ENCODE data around the gene FBN3.

Gene FBN3

GRCh38 chr19:8075158-8076074 is 74.0 kb downstream of the FBN3 start:
- no peak overlapping the region for H3K4ac ChIP-seq (ENCODE audit: low read length)
- no peak overlapping the region for H3K4me2 ChIP-seq (ENCODE audit: insufficient read depth, low read length, poor library complexity, severe bottlenecking)
- no peak for DNase-seq (ENCODE audit: low spot score)
- peaks cover 0 to 4% of the 10 kb centered on the region in 2 donors for H3K4me1 ChIP-seq (ENCODE audit: control insufficient read depth in 2 of 2, insufficient read depth in 1 of 2, low read depth in 1 of 2, low read length in 2 of 2)
- WGBS, 2 donors (ENCODE audit: extremely low coverage in 2 of 2, insufficient read length in 2 of 2, insufficient replicate concordance in 1 of 2), result no CpG with 5 or more reads among the region's 13 CpGs
- no peak overlapping the region for H3K23ac ChIP-seq (ENCODE audit: low read depth, low read length, poor library complexity)
- no peaks in the 10 kb centered on the region for H3K79me1 ChIP-seq (ENCODE audit: low read depth, low read length)
- peaks cover 11 to 12% of the 10 kb centered on the region in 2 donors for H3K9me3 ChIP-seq (replicated peaks in 1 of 2; ENCODE audit: control insufficient read depth in 2 of 2, insufficient read depth in 1 of 2, low read depth in 1 of 2, low read length in 2 of 2)
- H3K27me3 ChIP-seq (ENCODE audit: control insufficient read depth in 3 of 3, insufficient read depth in 3 of 3, low read depth in 1 of 3, low read length in 3 of 3), result no peaks in the 10 kb centered on the region
- no peak overlapping the region for H2AK5ac ChIP-seq (ENCODE audit: low read depth, low read length)
- no peak overlapping the region for H3K14ac ChIP-seq (ENCODE audit: low read length)
- H2AFZ ChIP-seq (ENCODE audit: low read length), result no peak overlapping the region
- no peak overlapping the region for H3K9ac ChIP-seq (ENCODE audit: low read depth, low read length, poor library complexity)
- H3K4me3 ChIP-seq (ENCODE audit: low read length in 2 of 2), result peak overlapping the region in 1 of 2 donors; percentile 23
- H4K8ac ChIP-seq (ENCODE audit: low read depth, low read length), result no peak overlapping the region
- no peak overlapping the region for H2BK120ac ChIP-seq (ENCODE audit: low read depth, low read length)
- no peak overlapping the region for H2BK15ac ChIP-seq (ENCODE audit: low read length)
- no peak overlapping the region for H3K27ac ChIP-seq (replicated peaks; ENCODE audit: low read length)
- H3K36me3 ChIP-seq (replicated peaks in 1 of 2; ENCODE audit: control insufficient read depth in 2 of 2, insufficient read depth in 2 of 2, low read length in 2 of 2), result peaks cover 5 to 19% of the 10 kb centered on the region in 2 donors
- no peak overlapping the region for H3K18ac ChIP-seq (ENCODE audit: low read length)
- no peak overlapping the region for H2BK12ac ChIP-seq (ENCODE audit: low read length)
- no peak overlapping the region for H4K91ac ChIP-seq (ENCODE audit: low read depth, low read length, poor library complexity)
- H2BK5ac ChIP-seq (ENCODE audit: low read length), result no peak overlapping the region

GRCh38 chr19:8074501-8074900 is 74.9 kb downstream of the FBN3 start:
- H4K91ac ChIP-seq (ENCODE audit: low read depth, low read length, poor library complexity), result no peak overlapping the region
- H2BK120ac ChIP-seq (ENCODE audit: low read depth, low read length), result no peak overlapping the region
- H3K4ac ChIP-seq (ENCODE audit: low read length), result no peak overlapping the region
- no peak overlapping the region for H3K4me3 ChIP-seq (ENCODE audit: low read length in 2 of 2)
- H3K4me1 ChIP-seq (ENCODE audit: control insufficient read depth in 2 of 2, insufficient read depth in 1 of 2, low read depth in 1 of 2, low read length in 2 of 2), result peaks cover 0 to 4% of the 10 kb centered on the region in 2 donors
- no peak overlapping the region for H4K8ac ChIP-seq (ENCODE audit: low read depth, low read length)
- no peaks in the 10 kb centered on the region for H3K27me3 ChIP-seq (ENCODE audit: control insufficient read depth in 3 of 3, insufficient read depth in 3 of 3, low read depth in 1 of 3, low read length in 3 of 3)
- no peak overlapping the region for H3K9ac ChIP-seq (ENCODE audit: low read depth, low read length, poor library complexity)
- no peak overlapping the region for H3K18ac ChIP-seq (ENCODE audit: low read length)
- no peak overlapping the region for H3K14ac ChIP-seq (ENCODE audit: low read length)
- no peak overlapping the region for H3K23ac ChIP-seq (ENCODE audit: low read depth, low read length, poor library complexity)
- H2AK5ac ChIP-seq (ENCODE audit: low read depth, low read length), result no peak overlapping the region
- no peaks in the 10 kb centered on the region for H3K79me1 ChIP-seq (ENCODE audit: low read depth, low read length)
- DNase-seq (ENCODE audit: low spot score), result no peak
- no peak overlapping the region for H2BK15ac ChIP-seq (ENCODE audit: low read length)
- no peak overlapping the region for H3K4me2 ChIP-seq (ENCODE audit: insufficient read depth, low read length, poor library complexity, severe bottlenecking)
- H2AFZ ChIP-seq (ENCODE audit: low read length), result no peak overlapping the region
- H3K27ac ChIP-seq (replicated peaks; ENCODE audit: low read length), result no peak overlapping the region
- peaks cover 5 to 15% of the 10 kb centered on the region in 2 donors for H3K36me3 ChIP-seq (replicated peaks in 1 of 2; ENCODE audit: control insufficient read depth in 2 of 2, insufficient read depth in 2 of 2, low read length in 2 of 2)
- peaks cover 13 to 20% of the 10 kb centered on the region in 2 donors for H3K9me3 ChIP-seq (replicated peaks in 1 of 2; ENCODE audit: control insufficient read depth in 2 of 2, insufficient read depth in 1 of 2, low read depth in 1 of 2, low read length in 2 of 2)
- H2BK12ac ChIP-seq (ENCODE audit: low read length), result no peak overlapping the region
- H2BK5ac ChIP-seq (ENCODE audit: low read length), result no peak overlapping the region
- whole genome bisulfite sequencing, 2 donors (ENCODE audit: extremely low coverage in 2 of 2, insufficient read length in 2 of 2, insufficient replicate concordance in 1 of 2), result no CpG with 5 or more reads among the region's 1 CpG

- H3K4me2 ChIP-seq (ENCODE audit: insufficient read depth, low read length, poor library complexity, severe bottlenecking), result no peak overlapping the region
- no peak overlapping the region for H2BK12ac ChIP-seq (ENCODE audit: low read length)
- H2AK5ac ChIP-seq (ENCODE audit: low read depth, low read length), result no peak overlapping the region
- H3K36me3 ChIP-seq (replicated peaks in 1 of 2; ENCODE audit: control insufficient read depth in 2 of 2, insufficient read depth in 2 of 2, low read length in 2 of 2), result peaks cover 5 to 15% of the 10 kb centered on the region in 2 donors
- peaks cover 17 to 24% of the 10 kb centered on the region in 2 donors for H3K9me3 ChIP-seq (replicated peaks in 1 of 2; ENCODE audit: control insufficient read depth in 2 of 2, insufficient read depth in 1 of 2, low read depth in 1 of 2, low read length in 2 of 2)
- peak overlapping the region in 1 of 2 donors; percentile 51 for H3K4me3 ChIP-seq (ENCODE audit: low read length in 2 of 2)
- peak overlapping the region; percentile 22 for H3K18ac ChIP-seq (ENCODE audit: low read length)
- no CpG with 5 or more reads among the region's 15 CpGs for WGBS, 2 donors (ENCODE audit: extremely low coverage in 2 of 2, insufficient read length in 2 of 2, insufficient replicate concordance in 1 of 2)
- H2BK5ac ChIP-seq (ENCODE audit: low read length), result no peak overlapping the region
- no peaks in the 10 kb centered on the region for H3K79me1 ChIP-seq (ENCODE audit: low read depth, low read length)
- H3K4ac ChIP-seq (ENCODE audit: low read length), result no peak overlapping the region
- H3K23ac ChIP-seq (ENCODE audit: low read depth, low read length, poor library complexity), result peak overlapping the region; percentile 29
- peak overlapping the region; percentile 61 for H2BK120ac ChIP-seq (ENCODE audit: low read depth, low read length)
- no peak overlapping the region for H4K91ac ChIP-seq (ENCODE audit: low read depth, low read length, poor library complexity)
- no peak overlapping the region for H3K27ac ChIP-seq (replicated peaks; ENCODE audit: low read length)
- H3K14ac ChIP-seq (ENCODE audit: low read length), result no peak overlapping the region
- no peak overlapping the region for H2AFZ ChIP-seq (ENCODE audit: low read length)
- no peak overlapping the region for H2BK15ac ChIP-seq (ENCODE audit: low read length)
- no peak overlapping the region for H4K8ac ChIP-seq (ENCODE audit: low read depth, low read length)
- no peak overlapping the region for H3K9ac ChIP-seq (ENCODE audit: low read depth, low read length, poor library complexity)
- no peaks in the 10 kb centered on the region for H3K27me3 ChIP-seq (ENCODE audit: control insufficient read depth in 3 of 3, insufficient read depth in 3 of 3, low read depth in 1 of 3, low read length in 3 of 3)
- no peak for DNase-seq (ENCODE audit: low spot score)
- H3K4me1 ChIP-seq (ENCODE audit: control insufficient read depth in 2 of 2, insufficient read depth in 1 of 2, low read depth in 1 of 2, low read length in 2 of 2), result peaks cover 0 to 4% of the 10 kb centered on the region in 2 donors
Observed at GRCh38 chr19:8071912-8072311, 77.5 kb downstream of the FBN3 start.

Measured in neuronal stem cell (in vitro differentiated cells).